DND-41 (cell line): ENCODE data around the gene FOXP1.

Source experiments
- ATAC-seq: fragments of 200-7000 bp; cut with Tn5 transposase; 3 replicates; pipeline ENCODE4 v1.9.1; 2021; ENCODE audit warnings: low read depth; ENCODE audit not compliant: insufficient read depth
- DNase-seq: peaks from one replicate; pipeline ENCODE4 v3.0.0-alpha.2; 2020
- H2AFZ ChIP-seq: 2 replicates; pipeline ENCODE4 v1.6.0; 2012; ENCODE audit warnings: low read depth, low read length
- H3K27ac ChIP-seq: 2 replicates; pipeline ENCODE4 v1.5.1; 2012; ENCODE audit warnings: low read length, inconsistent platforms
- H3K27me3 ChIP-seq: fragments of 200-600 bp; sonication (generic); 2 replicates; pipeline ENCODE4 v1.6.0; 2012; ENCODE audit warnings: low read length, mild to moderate bottlenecking, inconsistent platforms; ENCODE audit not compliant: insufficient read depth, poor library complexity
- H3K36me3 ChIP-seq: 2 replicates; pipeline ENCODE4 v1.5.1; 2012; ENCODE audit warnings: low read length, inconsistent platforms; ENCODE audit not compliant: insufficient read depth
- H3K4me1 ChIP-seq: 2 replicates; pipeline ENCODE4 v1.5.1; 2012; ENCODE audit warnings: mild to moderate bottlenecking, low read length; ENCODE audit not compliant: insufficient read depth
- H3K4me2 ChIP-seq: 2 replicates; pipeline ENCODE4 v1.6.0; 2012; ENCODE audit warnings: mild to moderate bottlenecking, moderate library complexity, low read length, inconsistent platforms; ENCODE audit not compliant: insufficient read depth
- H3K4me3 ChIP-seq, 2 experiments: fragments of 200-600 bp in 1 of 2; shearing (Covaris generic) in 1 of 2; 2 replicates each; pipeline ENCODE4 v1.5.1; 2012 to 2016; ENCODE audit warnings: inconsistent platforms in 2 of 2, low read length in 2 of 2, mild to moderate bottlenecking in 2 of 2, low read depth in 1 of 2, moderate library complexity in 1 of 2
- H3K79me2 ChIP-seq: 2 replicates; pipeline ENCODE4 v1.6.0; 2012; ENCODE audit warnings: low read length, inconsistent platforms; ENCODE audit not compliant: insufficient read depth
- H3K9ac ChIP-seq: 2 replicates; pipeline ENCODE4 v1.6.0; 2012; ENCODE audit warnings: low read depth, mild to moderate bottlenecking, inconsistent platforms, low read length, moderate library complexity
- H3K9me3 ChIP-seq: 2 replicates; pipeline ENCODE4 v1.5.1; 2012; ENCODE audit warnings: low read length, moderate library complexity, mild to moderate bottlenecking, inconsistent platforms; ENCODE audit not compliant: insufficient read depth, severe bottlenecking
- H4K20me1 ChIP-seq: 2 replicates; pipeline ENCODE4 v1.6.0; 2012; ENCODE audit warnings: low read length; ENCODE audit not compliant: insufficient read depth
- CTCF ChIP-seq: IDR thresholded peaks from 2 replicates; pipeline ENCODE4 v1.5.1; 2012; ENCODE audit warnings: borderline replicate concordance, low read length, moderate library complexity, mild to moderate bottlenecking; ENCODE audit not compliant: poor library complexity, severe bottlenecking; ENCODE audit errors: extremely low read depth
- EZH2 ChIP-seq: IDR thresholded peaks from 3 replicates; pipeline ENCODE4 v1.6.1; 2012; ENCODE audit warnings: borderline replicate concordance, low read depth, mild to moderate bottlenecking, moderate library complexity, low read length, inconsistent platforms; ENCODE audit not compliant: severe bottlenecking

The FOXP1 gene

DNA sequence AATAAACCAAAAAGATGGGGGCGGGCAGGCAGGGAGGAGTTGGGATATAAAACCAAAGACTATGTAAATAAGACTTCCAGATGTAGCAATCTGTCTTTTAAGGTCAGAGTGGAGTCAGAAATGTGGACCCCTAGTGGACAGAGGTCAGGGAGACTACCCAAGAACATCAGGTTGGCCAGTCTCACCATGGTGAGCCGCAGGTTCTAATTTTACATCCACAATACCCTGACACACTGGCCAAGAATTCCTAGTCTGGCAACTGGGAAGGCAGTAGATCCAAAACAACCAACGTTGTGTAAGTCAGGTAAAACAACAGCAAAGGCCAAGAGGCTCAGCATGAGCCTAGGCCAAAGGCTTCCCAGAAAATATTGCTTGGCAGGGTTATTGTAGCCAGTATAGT, 203.4 kb downstream of the FOXP1 start:
- no peaks in the 10 kb centered on the region for H3K36me3 ChIP-seq
- no peak for ATAC-seq
- H3K9ac ChIP-seq, result no peak overlapping the region
- H2AFZ ChIP-seq, result no peak overlapping the region
- DNase-seq, result no peak
- H3K4me2 ChIP-seq, result no peak overlapping the region
- H3K79me2 ChIP-seq, result peaks cover 21% of the 10 kb centered on the region
- 0 out of 2 replicates have a peak, but pooled peaks cover 2% of the 10 kb centered on the region for H4K20me1 ChIP-seq
- no peak overlapping the region for H3K4me3 ChIP-seq
- H3K4me1 ChIP-seq, result no peaks in the 10 kb centered on the region
- H3K27me3 ChIP-seq, result no peaks in the 10 kb centered on the region
- no peak for TF ChIP-seq CTCF
- H3K9me3 ChIP-seq, result no peaks in the 10 kb centered on the region
- H3K27ac ChIP-seq, result no peak overlapping the region

DNA sequence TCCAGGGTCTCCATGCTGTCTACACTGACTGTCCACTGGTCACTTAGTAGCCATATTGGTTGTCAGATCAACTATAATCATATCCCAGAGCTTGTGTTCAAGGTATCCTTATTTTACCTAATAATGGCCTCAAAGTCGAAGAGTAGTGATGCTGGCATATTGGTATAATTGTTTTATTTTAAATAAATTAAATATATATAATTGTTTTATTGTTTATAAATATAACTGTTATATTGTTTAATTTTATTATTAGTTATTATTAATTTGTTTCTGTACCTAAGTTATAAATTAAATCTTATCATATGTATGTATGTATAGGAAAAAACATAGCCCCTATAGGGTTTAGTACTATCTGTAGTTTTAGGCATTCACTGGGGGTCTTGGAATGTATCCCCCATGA, 205.0 kb downstream of the FOXP1 start:
- Histone ChIP-seq H3K4me1 (no peaks in the 10 kb centered on the region), H4K20me1 (0 out of 2 replicates have a peak, but pooled peaks cover 2% of the 10 kb centered on the region), H3K27me3 (no peaks in the 10 kb centered on the region), H3K36me3 (no peaks in the 10 kb centered on the region), H3K27ac (no peak overlapping the region), H3K4me2 (no peak overlapping the region), H3K4me3 (no peak overlapping the region), H3K9ac (no peak overlapping the region), H2AFZ (no peak overlapping the region), H3K9me3 (no peaks in the 10 kb centered on the region), H3K79me2 (peaks cover 12% of the 10 kb centered on the region)
- TF ChIP-seq CTCF (no peak), EZH2 (no peak)
- ATAC-seq, result no peak
- no peak for DNase-seq

- Histone ChIP-seq H3K4me3 (no peak overlapping the region), H3K4me1 (no peaks in the 10 kb centered on the region), H2AFZ (no peak overlapping the region), H3K27me3 (no peaks in the 10 kb centered on the region), H3K4me2 (no peak overlapping the region), H3K36me3 (no peaks in the 10 kb centered on the region), H3K79me2 (peaks cover 13% of the 10 kb centered on the region; the same call in 1 of the 2 replicates), H3K27ac (no peak overlapping the region), H3K9ac (no peak overlapping the region), H3K9me3 (no peaks in the 10 kb centered on the region), H4K20me1 (0 out of 2 replicates have a peak, but pooled peaks cover 2% of the 10 kb centered on the region)
- ATAC-seq (no peak), DNase-seq (no peak)
- TF ChIP-seq CTCF (no peak), EZH2 (no peak)
Measured at GRCh38 chr3:71376911-71377310, 206.6 kb downstream of the FOXP1 start.

- TF ChIP-seq EZH2, result no peak
- no peak for TF ChIP-seq CTCF
- H3K9me3 ChIP-seq, result no peaks in the 10 kb centered on the region
- H4K20me1 ChIP-seq, result peaks cover 4% of the 10 kb centered on the region; the same call in 1 of the 2 replicates
- H3K4me3 ChIP-seq, result no peak overlapping the region
- no peaks in the 10 kb centered on the region for H3K4me1 ChIP-seq
- H3K79me2 ChIP-seq, result peaks cover 12% of the 10 kb centered on the region; the same call in 1 of the 2 replicates
- H3K36me3 ChIP-seq, result no peaks in the 10 kb centered on the region
- H3K27ac ChIP-seq, result no peak overlapping the region
- DNase-seq (no peak), ATAC-seq (no peak)
- H2AFZ ChIP-seq, result no peak overlapping the region
- H3K27me3 ChIP-seq, result no peaks in the 10 kb centered on the region
- H3K9ac ChIP-seq, result no peak overlapping the region
- no peak overlapping the region for H3K4me2 ChIP-seq
Measured at GRCh38 chr3:71376503-71376902, 207.0 kb downstream of the FOXP1 start.
